ENCODE data around the gene ERC2.

ERC2 gene

GRCh38 chr3:55576621-55577388 lies 891.5 kb downstream of the ERC2 start:
- TF ChIP-seq ZNF70 (CRISPR knock-in tag; IDR thresholded peaks at IDR 0.05), result no peak
- no peak for TF ChIP-seq GLIS3 (CRISPR knock-in tag; IDR thresholded peaks at IDR 0.05)
- TF ChIP-seq ZFP3 (CRISPR knock-in tag; IDR thresholded peaks at IDR 0.05), result no peak
- TF ChIP-seq BACH2 (CRISPR knock-in tag; IDR thresholded peaks at IDR 0.05; ENCODE audit: borderline replicate concordance), result no peak
- no peak for TF ChIP-seq TSHZ2 (CRISPR knock-in tag; IDR thresholded peaks at IDR 0.05)
- no peak for TF ChIP-seq TOX (CRISPR knock-in tag; IDR thresholded peaks at IDR 0.05; ENCODE audit: borderline replicate concordance)
- no peak for TF ChIP-seq ZNF8 (CRISPR knock-in tag; IDR thresholded peaks at IDR 0.05)
- no peak for ATAC-seq

GRCh38 chr3:55574671-55575070 lies 893.6 kb downstream of the ERC2 start:
- no peak for ATAC-seq
- no peak for TF ChIP-seq ZNF70 (CRISPR knock-in tag; IDR thresholded peaks at IDR 0.05)

GRCh38 chr3:55572816-55573215 lies 895.5 kb downstream of the ERC2 start:
- TF ChIP-seq PATZ1 (CRISPR knock-in tag; IDR thresholded peaks at IDR 0.05; ENCODE audit: borderline replicate concordance), result no peak
- TF ChIP-seq RARB (CRISPR knock-in tag; IDR thresholded peaks at IDR 0.05), result no peak
- TF ChIP-seq ZC3H10 (CRISPR knock-in tag; IDR thresholded peaks at IDR 0.05), result no peak
- no peak for TF ChIP-seq CSRNP3 (CRISPR knock-in tag; IDR thresholded peaks at IDR 0.05)
- no peak for TF ChIP-seq GLIS3 (CRISPR knock-in tag; IDR thresholded peaks at IDR 0.05)
- no peak for TF ChIP-seq BACH2 (CRISPR knock-in tag; IDR thresholded peaks at IDR 0.05; ENCODE audit: borderline replicate concordance)

GRCh38 chr3:55571913-55572312 lies 896.4 kb downstream of the ERC2 start:
- TF ChIP-seq PPARA (CRISPR knock-in tag; IDR thresholded peaks at IDR 0.05; ENCODE audit: borderline replicate concordance), result no peak

More at GRCh38 chr3:55572816-55573215, 895.5 kb downstream of the ERC2 start:
- no peak for ATAC-seq

GRCh38 chr3:55571216-55571813 lies 897.0 kb downstream of the ERC2 start:
- ATAC-seq, result no peak
- TF ChIP-seq ESRRG (CRISPR knock-in tag; IDR thresholded peaks at IDR 0.05) (no peak), TSHZ2 (CRISPR knock-in tag; IDR thresholded peaks at IDR 0.05) (no peak), ZC3H10 (CRISPR knock-in tag; IDR thresholded peaks at IDR 0.05) (no peak), GLIS3 (CRISPR knock-in tag; IDR thresholded peaks at IDR 0.05) (no peak), BACH2 (CRISPR knock-in tag; IDR thresholded peaks at IDR 0.05; ENCODE audit: borderline replicate concordance) (no peak), POU6F1 (CRISPR knock-in tag; IDR thresholded peaks at IDR 0.05; ENCODE audit: borderline replicate concordance, low read depth) (no peak), RARB (CRISPR knock-in tag; IDR thresholded peaks at IDR 0.05) (no peak), ZFP3 (CRISPR knock-in tag; IDR thresholded peaks at IDR 0.05) (no peak), CREB5 (CRISPR knock-in tag; IDR thresholded peaks at IDR 0.05; ENCODE audit: low read depth) (no peak), CSRNP3 (CRISPR knock-in tag; IDR thresholded peaks at IDR 0.05) (no peak), TCF4 (CRISPR knock-in tag; IDR thresholded peaks at IDR 0.05; ENCODE audit: borderline replicate concordance) (no peak), ZNF70 (CRISPR knock-in tag; IDR thresholded peaks at IDR 0.05) (no peak), OSR1 (CRISPR knock-in tag; IDR thresholded peaks at IDR 0.05) (no peak)

More at GRCh38 chr3:55571913-55572312, 896.4 kb downstream of the ERC2 start:
- ATAC-seq, result peak; percentile 37; the same call in 2 of the 3 replicates

All from SK-N-SH treated with all-trans-retinoic acid at 6 μM for 48 hours (cell line).